Panc1 (cell line): ENCODE results near the gene KCP. TPM values are rescaled to one million over a fixed set of nuclear protein-coding genes. Genes with fewer than 3 reads are reported as not detected.

Experiments used
- ATAC-seq: fragments of 200-7000 bp; cut with Tn5 transposase; 2 replicates; pipeline ENCODE4 v1.9.1; 2020; ENCODE audit warnings: mild to moderate bottlenecking, moderate library complexity
- BruUV-seq: library from RNA; stranded (reverse); fragments of 400-500 nt; replicated peaks from 2 replicates; lab custom pipeline; 2021; lab: Mats Ljungman, UMichigan
- CTCF ChIA-PET: fragments of 300-600 bp; sonication (Branson Sonifier 250); formaldehyde crosslinking; loops from one replicate; lab custom pipeline; 2022; ENCODE audit warnings: antibody characterized with exemption; lab: Charles Lee
- POLR2A ChIA-PET: fragments of 300-600 bp; sonication (Branson Sonifier 250); formaldehyde crosslinking; loops from one replicate; lab custom pipeline; 2022; ENCODE audit warnings: antibody characterized with exemption; lab: Charles Lee
- DNase-seq: peaks from one replicate; pipeline ENCODE4 v3.0.0-alpha.2; 2010; ENCODE audit warnings: low read depth, low spot score
- H3K27ac ChIP-seq: 2 replicates; pipeline ENCODE4 v1.5.1; 2011; ENCODE audit warnings: mild to moderate bottlenecking, low read length, inconsistent platforms
- H3K27me3 ChIP-seq: fragments of 200-500 bp; sonication (Bioruptor generic); 2 replicates; pipeline ENCODE4 v1.6.0; 2014; ENCODE audit warnings: low read length, inconsistent platforms; ENCODE audit not compliant: control insufficient read depth, insufficient read depth
- H3K36me3 ChIP-seq: fragments of 200-500 bp; sonication (Bioruptor generic); 2 replicates; pipeline ENCODE4 v1.5.1; 2014; ENCODE audit warnings: inconsistent platforms, mild to moderate bottlenecking, low read length, moderate library complexity; ENCODE audit not compliant: control insufficient read depth, insufficient read depth
- H3K4me1 ChIP-seq: 2 replicates; pipeline ENCODE4 v1.5.1; 2011; ENCODE audit warnings: inconsistent platforms, mild to moderate bottlenecking, low read length, moderate library complexity; ENCODE audit not compliant: control insufficient read depth, insufficient read depth
- H3K4me3 ChIP-seq, 2 experiments: 2 replicates each; pipeline ENCODE4 v1.5.1; 2011 to 2012; ENCODE audit warnings: low read depth in 2 of 2, low read length in 2 of 2, mild to moderate bottlenecking in 2 of 2, inconsistent platforms in 1 of 2, moderate library complexity in 1 of 2
- H3K9me3 ChIP-seq: fragments of 200-500 bp; sonication (Bioruptor generic); 2 replicates; pipeline ENCODE4 v1.5.1; 2014; ENCODE audit warnings: low read depth, mild to moderate bottlenecking, inconsistent platforms, low read length, moderate library complexity; ENCODE audit not compliant: control insufficient read depth, insufficient read depth
- POLR2AphosphoS5 ChIP-seq: IDR thresholded peaks from 2 replicates; pipeline ENCODE4 v1.6.1; 2012; ENCODE audit warnings: mild to moderate bottlenecking, low read depth, low read length, moderate library complexity
- SIN3A ChIP-seq: IDR thresholded peaks from 2 replicates; pipeline ENCODE4 v1.6.1; 2012; ENCODE audit warnings: low read depth, mild to moderate bottlenecking, low read length, moderate library complexity, borderline replicate concordance; ENCODE audit not compliant: insufficient read depth
- TCF7L2 ChIP-seq: IDR thresholded peaks from 2 replicates; pipeline ENCODE4 v1.6.1; 2011; ENCODE audit warnings: mild to moderate bottlenecking, low read depth, low read length, inconsistent platforms
- in situ Hi-C: cut with HindIII; loops from 2 replicates; pipeline ENCODE4 v1.10.0; 2016; ENCODE audit warnings: low sequenced_read_pairs, low pct_unique_long_range_greater_than_20kb
- intact Hi-C: fragments of 100-400 bp; cut with micrococcal nuclease; formaldehyde crosslinking; loops from one replicate; pipeline ENCODE4 v1.10.0; 2022; ENCODE audit not compliant: unreplicated experiment
- total RNA-seq: library from RNA; stranded (reverse); gene quantifications from one replicate; pipeline ENCODE4 v1.2.1, GENCODE V29; 2021; ENCODE audit not compliant: unreplicated experiment
- TF ChIP-seq, protein P1 (sequence below): fragments of 450-650 bp; IDR thresholded peaks from 2 replicates; pipeline ENCODE4 v1.5.1; 2017; ENCODE audit warnings: mild to moderate bottlenecking
- TF ChIP-seq, protein P2 (sequence below), 2 experiments: IDR thresholded peaks; 2 replicates each; pipeline ENCODE4 v1.6.1; 2011 to 2012; ENCODE audit warnings: low read depth in 2 of 2, control low read depth in 1 of 2, low read length in 1 of 2, mild to moderate bottlenecking in 1 of 2, moderate library complexity in 1 of 2; ENCODE audit not compliant: insufficient read depth in 1 of 2

KCP gene
- total RNA-seq, 1 experiment from 2014 or later = 0.13 TPM

DNA sequence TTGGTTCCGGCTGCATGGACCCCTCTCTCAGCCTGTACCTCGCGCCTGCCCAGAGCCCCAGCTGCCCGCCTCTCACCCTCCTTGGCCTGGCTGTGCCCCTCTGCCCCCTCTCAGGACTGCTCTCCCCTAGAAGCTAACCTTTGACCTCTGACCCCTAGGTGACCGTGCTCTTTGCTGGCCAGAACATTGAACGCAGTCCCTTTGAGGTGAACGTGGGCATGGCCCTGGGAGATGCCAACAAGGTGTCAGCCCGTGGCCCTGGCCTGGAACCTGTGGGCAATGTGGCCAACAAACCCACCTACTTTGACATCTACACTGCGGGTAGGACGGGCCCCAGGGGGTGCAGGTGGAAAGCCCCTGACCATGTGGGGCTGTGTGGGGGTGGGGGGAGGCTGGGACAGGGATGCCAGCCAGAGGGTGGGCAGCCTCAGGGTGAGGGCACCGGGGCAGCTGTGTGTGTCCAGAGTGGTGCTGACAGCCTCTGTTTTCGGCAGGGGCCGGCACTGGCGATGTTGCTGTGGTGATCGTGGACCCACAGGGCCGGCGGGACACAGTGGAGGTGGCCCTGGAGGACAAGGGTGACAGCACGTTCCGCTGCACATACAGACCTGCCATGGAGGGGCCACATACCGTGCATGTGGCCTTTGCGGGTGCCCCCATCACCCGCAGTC is 72.3 kb downstream of the KCP start:
- H3K4me3 ChIP-seq = no peak overlapping the region
- no peak for DNase-seq
- in situ Hi-C loops = no loop called here
- CTCF ChIA-PET = no interaction called here
- no peak overlapping the region for H3K27ac ChIP-seq
- ATAC-seq = no peak
- no peaks in the 10 kb centered on the region for H3K4me1 ChIP-seq
- POLR2A ChIA-PET = no interaction called here
- no peaks in the 10 kb centered on the region for H3K27me3 ChIP-seq
- intact Hi-C loops = no loop called here
- no peaks in the 10 kb centered on the region for H3K9me3 ChIP-seq
- H3K36me3 ChIP-seq = no peaks in the 10 kb centered on the region
- no TSS peak for BruUV-seq
- TF ChIP-seq, protein P1, sequence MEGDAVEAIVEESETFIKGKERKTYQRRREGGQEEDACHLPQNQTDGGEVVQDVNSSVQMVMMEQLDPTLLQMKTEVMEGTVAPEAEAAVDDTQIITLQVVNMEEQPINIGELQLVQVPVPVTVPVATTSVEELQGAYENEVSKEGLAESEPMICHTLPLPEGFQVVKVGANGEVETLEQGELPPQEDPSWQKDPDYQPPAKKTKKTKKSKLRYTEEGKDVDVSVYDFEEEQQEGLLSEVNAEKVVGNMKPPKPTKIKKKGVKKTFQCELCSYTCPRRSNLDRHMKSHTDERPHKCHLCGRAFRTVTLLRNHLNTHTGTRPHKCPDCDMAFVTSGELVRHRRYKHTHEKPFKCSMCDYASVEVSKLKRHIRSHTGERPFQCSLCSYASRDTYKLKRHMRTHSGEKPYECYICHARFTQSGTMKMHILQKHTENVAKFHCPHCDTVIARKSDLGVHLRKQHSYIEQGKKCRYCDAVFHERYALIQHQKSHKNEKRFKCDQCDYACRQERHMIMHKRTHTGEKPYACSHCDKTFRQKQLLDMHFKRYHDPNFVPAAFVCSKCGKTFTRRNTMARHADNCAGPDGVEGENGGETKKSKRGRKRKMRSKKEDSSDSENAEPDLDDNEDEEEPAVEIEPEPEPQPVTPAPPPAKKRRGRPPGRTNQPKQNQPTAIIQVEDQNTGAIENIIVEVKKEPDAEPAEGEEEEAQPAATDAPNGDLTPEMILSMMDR = no peak
- TF ChIP-seq, protein P2, sequence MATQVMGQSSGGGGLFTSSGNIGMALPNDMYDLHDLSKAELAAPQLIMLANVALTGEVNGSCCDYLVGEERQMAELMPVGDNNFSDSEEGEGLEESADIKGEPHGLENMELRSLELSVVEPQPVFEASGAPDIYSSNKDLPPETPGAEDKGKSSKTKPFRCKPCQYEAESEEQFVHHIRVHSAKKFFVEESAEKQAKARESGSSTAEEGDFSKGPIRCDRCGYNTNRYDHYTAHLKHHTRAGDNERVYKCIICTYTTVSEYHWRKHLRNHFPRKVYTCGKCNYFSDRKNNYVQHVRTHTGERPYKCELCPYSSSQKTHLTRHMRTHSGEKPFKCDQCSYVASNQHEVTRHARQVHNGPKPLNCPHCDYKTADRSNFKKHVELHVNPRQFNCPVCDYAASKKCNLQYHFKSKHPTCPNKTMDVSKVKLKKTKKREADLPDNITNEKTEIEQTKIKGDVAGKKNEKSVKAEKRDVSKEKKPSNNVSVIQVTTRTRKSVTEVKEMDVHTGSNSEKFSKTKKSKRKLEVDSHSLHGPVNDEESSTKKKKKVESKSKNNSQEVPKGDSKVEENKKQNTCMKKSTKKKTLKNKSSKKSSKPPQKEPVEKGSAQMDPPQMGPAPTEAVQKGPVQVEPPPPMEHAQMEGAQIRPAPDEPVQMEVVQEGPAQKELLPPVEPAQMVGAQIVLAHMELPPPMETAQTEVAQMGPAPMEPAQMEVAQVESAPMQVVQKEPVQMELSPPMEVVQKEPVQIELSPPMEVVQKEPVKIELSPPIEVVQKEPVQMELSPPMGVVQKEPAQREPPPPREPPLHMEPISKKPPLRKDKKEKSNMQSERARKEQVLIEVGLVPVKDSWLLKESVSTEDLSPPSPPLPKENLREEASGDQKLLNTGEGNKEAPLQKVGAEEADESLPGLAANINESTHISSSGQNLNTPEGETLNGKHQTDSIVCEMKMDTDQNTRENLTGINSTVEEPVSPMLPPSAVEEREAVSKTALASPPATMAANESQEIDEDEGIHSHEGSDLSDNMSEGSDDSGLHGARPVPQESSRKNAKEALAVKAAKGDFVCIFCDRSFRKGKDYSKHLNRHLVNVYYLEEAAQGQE (IDR thresholded peaks at IDR 0.05; ENCODE audit: insufficient read depth in 1 of 2, low read depth in 2 of 2, low read length in 1 of 2) = no peak
- TF ChIP-seq TCF7L2 (no peak), POLR2AphosphoS5 (no peak), SIN3A (no peak)

DNA sequence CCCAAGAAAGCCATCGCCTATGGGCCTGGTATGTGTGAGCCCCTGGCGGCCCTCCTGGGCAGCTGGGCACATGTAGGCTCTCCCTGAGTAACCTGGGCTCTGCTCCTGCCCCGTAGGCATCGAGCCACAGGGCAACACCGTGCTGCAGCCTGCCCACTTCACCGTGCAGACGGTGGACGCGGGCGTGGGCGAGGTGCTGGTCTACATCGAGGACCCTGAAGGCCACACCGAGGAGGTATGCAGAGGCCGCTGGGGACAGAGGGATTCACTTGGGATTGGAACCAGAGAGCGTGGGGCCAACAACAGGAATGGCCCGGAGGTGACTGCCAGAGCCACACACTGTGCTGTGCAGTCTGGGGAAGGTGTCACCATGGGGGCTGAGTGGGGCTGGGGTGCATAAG is 73.0 kb downstream of the KCP start:
- no peaks in the 10 kb centered on the region for H3K9me3 ChIP-seq
- ATAC-seq = no peak
- in situ Hi-C loops = no loop called here
- no peak overlapping the region for H3K4me3 ChIP-seq
- intact Hi-C loops = no loop called here
- CTCF ChIA-PET = no interaction called here
- no TSS peak for BruUV-seq
- no peak for DNase-seq
- no peaks in the 10 kb centered on the region for H3K36me3 ChIP-seq
- no peak overlapping the region for H3K27ac ChIP-seq
- H3K27me3 ChIP-seq = no peaks in the 10 kb centered on the region
- no peaks in the 10 kb centered on the region for H3K4me1 ChIP-seq
- POLR2A ChIA-PET = no interaction called here
- TF ChIP-seq POLR2AphosphoS5 (no peak), SIN3A (no peak), TCF7L2 (no peak)
- TF ChIP-seq, protein P2 (IDR thresholded peaks at IDR 0.05; ENCODE audit: insufficient read depth in 1 of 2, low read depth in 2 of 2, low read length in 1 of 2) = no peak
- TF ChIP-seq, protein P1 = no peak
